G401.6 (cell line): ENCODE data around the gene RAB3IP.
"Not testable (repeated sequence)": the region's sequence is repeated elsewhere in the genome, so short reads cannot be mapped to it uniquely, and the experiment has no call there.

Source experiments
- FAIRE-seq: peaks from 2 replicates; lab custom pipeline; 2012; peaks lifted over from hg19 to GRCh38; lab: Jason Lieb, UNC

Gene RAB3IP

DNA sequence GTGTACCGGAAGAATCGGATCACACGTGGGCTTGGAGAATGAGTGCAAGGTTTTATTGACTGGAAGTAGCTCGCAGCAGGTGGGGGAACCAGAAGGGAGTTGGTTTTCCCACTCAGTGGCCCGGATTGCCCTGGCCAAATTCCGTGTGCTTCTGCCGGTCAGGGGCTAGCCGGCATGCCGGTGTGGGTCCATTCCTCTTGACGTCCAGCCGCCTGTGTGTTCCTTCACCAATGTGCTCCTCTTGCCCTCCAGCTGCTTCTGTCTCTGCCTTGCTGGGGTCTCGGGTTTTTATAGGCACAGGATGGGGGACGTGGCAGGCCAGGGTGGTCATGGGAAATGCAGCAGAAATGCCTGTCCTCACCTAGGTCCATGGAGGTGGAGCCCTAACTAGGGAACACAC, 97.4 kb downstream of the RAB3IP start:
- FAIRE-seq: no peak

DNA sequence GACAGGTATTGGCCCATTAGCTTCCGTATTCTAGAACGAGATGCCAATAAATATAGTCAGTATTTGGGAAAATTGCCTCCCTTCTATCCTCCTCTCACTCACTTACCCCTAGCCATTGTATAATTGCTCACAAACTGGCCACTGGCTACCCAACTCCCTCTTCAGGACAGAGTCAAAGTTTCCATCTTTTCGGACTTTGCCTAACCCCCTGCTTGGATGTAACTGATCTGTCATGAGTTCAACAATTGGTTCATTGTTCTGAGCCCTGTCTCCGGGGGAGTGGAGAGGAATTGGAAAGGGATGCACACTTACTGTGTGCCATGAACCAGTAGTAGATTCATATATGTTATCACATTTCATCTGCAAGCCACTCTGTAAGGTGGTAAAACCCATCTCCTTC, 98.5 kb downstream of the RAB3IP start:
- FAIRE-seq: no peak

DNA sequence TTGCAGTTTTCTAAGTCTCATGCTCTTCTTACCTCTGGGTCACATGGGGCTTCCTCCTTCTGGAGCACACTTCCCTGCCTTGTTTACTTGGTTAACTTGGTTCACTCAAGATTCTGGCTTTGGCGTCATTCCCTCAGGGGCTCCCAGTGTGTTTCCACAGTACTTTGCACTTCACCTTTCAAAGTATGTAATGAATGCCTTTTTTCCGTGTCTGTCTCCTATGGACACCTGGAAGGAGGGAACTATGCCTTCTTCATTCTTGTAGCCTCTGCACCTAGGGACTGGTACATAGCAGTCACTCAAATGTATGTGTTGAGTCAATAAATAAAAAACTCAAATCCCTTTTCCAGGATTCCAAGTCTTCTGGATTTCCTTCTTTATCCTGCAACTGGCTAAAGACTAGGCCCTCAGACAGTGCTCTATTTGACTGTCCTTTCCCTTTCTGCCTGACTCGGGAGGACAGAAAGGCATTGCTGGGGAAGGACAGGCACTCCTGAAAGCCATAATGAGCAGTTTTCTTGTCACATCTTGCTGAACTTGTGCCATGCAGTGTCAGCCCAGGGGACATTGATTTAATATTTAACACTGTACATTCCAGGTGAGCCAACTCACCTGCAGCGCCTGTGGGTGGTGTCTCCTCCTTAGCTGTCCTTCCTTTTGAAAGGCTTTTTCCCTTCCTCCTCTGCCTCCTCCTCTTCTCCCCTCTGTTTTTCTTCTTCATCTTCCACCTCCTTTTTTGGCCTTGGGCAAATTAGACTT, 99.2 kb downstream of the RAB3IP start:
- no peak for FAIRE-seq

DNA sequence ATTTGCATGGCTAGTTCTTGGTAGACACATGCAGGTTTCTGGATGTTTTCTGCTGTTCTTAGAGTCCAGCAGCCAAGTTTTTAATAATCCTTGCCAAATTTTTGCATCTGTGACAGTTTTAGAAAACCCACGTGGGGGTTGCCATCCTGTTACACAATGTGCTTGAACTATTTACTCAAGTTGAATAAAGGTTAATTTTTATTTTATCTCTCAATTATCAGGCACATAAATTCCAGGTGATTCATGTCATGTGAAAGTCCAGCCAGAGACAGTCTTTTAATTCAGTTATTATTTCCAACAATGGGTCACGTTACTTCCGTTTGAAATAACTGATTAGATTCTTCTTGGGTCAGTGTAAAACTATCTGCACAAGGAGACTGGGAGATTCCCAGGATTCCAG, 102.1 kb downstream of the RAB3IP start:
- FAIRE-seq: no peak

DNA sequence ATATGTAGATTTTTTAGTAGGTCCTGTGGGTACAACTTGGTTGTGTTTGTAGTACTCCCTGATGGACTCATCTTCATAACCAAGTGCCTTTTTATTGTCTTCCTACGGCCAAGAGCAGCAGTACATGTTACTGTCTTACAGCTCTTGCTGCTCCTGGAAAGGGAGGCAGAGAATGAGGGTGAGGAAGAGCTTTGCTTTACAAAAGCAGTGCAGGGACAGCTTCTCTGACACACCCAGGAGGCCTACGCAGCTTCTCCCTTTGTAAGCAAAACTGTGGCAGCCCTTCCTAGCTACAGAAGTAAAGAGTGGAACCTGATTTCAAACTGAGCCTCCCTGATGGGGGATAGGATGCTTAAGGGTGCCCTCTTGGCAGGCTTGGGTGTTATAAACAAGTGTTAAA, 104.9 kb downstream of the RAB3IP start:
- no peak for FAIRE-seq

DNA sequence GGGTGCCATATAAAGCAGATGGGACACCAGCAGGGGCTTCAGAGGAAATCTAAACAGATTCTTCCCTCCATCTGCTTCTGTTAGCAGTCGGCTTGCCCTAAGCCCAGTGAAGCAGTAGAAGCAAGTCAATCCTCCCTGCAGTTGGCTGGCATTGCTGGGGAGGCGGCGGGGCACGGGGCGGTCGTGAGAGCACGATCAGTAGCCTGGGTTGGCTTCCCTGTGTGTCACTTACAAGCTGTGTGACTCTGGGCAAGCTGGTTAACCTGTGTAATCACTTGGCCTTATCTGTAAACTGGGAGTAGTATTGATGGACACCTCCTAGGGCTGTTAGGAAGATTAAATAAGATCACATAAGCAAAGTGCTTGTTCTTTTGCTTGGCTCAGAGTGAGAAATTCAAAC, 105.8 kb downstream of the RAB3IP start:
- FAIRE-seq: no peak

DNA sequence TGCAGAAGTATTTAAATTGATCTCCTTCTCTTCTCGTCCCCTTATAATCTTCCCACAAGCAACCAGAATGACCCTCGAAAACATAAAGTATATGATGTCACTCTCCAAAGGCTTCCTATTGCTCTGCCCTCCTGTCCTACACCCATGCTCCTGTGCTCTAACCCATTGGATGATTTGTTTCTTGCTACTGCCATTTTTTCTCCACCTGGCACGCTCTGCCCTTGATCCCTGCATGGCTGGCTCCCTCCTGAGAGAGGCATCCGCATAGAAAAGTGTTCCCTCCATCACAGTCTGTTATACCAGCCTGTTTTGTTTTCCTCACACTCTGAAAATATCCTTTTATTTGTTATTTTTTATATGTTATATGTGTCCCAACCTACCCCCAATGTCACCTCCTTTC, 106.2 kb downstream of the RAB3IP start:
- FAIRE-seq: no peak

DNA sequence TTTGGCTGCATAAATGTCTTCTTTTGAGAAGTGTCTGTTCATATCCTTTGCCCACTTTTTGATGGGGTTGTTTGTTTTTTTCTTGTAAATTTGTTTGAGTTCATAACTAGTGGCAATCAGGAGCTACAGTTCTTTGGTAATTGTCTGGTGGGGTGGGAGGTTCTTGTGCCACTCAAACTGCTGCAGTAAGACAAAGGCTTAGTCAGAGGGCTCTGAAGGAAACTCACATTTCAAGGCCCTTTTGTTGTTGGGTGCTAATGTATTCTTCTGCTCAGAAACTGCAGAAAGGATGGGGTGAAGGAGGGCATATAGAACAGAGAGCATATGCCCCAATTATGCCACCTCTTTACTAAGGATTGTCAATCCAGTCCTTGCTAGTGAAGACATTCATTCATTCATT, 108.3 kb downstream of the RAB3IP start:
- FAIRE-seq: no peak

DNA sequence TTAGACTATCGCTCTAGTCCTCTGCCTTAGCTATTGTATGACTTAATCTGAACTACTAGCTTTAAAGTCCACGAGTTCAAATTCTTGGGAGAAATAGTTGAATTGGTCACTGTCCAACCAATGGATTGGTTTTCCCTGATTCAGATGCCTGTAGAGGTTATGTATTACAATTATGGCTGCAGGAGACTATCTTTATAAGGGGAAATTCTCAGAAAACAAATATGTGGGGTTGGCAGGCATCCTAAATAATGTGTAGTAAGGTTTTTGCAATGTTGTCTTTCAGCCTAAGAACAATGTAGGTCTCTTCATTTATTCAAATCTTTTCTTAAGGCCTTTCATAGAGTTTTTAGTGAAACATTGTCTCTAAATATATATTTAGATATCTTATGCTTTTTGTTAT, 113.3 kb downstream of the RAB3IP start:
- FAIRE-seq: no peak

DNA sequence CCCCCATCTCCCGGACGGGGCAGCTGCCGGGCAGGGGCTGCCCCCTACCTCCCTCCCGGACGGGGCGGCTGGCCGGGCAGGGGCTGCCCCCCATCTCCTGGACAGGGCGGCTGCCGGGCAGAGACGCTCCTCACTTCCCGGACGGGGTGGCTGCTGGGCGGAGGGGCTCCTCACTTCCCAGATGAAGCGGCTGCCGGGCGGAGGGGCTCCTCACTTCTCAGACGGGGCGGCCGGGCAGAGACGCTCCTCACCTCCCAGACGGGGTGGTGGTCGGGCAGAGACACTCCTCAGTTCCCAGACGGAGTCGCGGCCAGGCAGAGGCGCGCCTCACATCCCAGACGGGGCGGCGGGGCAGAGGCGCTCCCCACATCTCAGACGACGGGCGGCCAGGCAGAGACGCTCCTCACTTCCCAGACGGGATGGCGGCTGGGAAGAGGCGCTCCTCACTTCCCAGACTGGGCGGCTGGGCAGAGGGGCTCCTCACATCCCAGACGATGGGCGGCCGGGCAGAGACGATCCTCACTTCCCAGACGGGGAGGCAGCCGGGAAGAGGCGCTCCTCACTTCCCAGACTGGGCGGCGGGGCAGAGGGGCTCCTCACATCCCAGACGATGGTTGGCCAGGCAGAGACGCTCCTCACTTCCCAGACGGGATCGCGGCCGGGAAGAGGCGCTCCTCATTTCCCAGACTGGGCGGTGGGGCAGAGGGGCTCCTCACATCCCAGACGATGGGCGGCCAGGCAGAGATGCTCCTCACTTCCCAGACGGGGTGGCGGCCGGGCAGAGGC, 114.7 kb downstream of the RAB3IP start:
- FAIRE-seq: not testable (repeated sequence)

DNA sequence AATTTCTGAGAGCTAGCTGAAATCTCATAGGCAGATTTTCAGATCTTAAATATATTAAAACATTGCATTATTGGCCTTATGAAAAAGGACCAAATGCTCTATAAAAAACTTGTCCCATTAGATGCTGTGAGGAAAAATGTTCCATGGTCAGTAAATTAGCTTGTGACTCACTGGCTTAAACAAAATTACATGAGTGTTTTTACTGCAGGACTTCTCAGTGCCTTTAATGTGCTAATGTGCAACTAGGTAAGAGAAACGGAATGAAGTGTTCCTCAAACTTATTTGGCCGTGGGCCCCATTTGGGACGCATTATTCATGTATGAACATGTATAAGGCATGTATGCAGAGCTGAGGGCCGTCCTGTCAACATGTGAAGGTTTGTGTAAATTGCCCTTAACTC, 128.0 kb downstream of the RAB3IP start:
- no peak for FAIRE-seq

DNA sequence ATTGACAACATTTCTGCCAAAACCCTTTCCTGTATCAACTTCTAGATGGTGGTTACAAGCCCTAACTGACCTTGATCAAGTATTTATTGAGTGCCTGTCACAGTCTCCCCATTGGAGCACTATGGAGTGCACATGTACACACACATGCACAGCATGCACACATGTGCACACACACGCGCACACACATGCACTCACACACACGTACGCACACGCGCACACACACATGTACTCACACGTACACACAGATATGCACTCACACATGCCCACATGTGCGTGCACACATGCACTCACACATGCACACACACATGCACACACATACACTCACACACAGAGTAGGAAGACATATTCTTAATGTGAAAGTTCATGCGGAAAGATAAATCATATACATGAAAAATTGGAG, 130.0 kb downstream of the RAB3IP start:
- FAIRE-seq: no peak

DNA sequence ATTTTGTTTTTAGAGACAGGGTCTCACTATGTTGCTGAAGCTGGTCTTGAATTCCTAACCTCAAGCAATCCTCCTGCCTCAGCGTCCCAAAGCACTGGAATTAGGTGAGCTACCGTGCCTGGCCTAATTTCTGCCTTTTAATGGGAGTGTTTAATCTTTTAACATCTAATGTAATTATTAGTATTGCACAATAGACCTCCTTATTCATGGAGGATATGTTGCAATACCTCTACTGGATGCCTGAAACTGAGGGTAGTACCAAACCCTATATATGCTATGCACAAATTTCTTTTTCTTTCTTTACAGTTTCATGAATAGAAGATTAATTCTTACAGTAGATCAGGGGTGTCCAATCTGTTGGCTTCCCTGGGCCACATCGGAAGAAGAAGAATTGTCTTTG, 134.1 kb downstream of the RAB3IP start:
- FAIRE-seq: no peak
